Fibroblast of peridontal ligament (primary cell): ENCODE measurements around the gene PRKG2.

Source experiments
- DNase-seq: peaks from one replicate; pipeline ENCODE4 v3.0.0-alpha.2; 2010; ENCODE audit errors: extremely low read depth

PRKG2 gene

DNA sequence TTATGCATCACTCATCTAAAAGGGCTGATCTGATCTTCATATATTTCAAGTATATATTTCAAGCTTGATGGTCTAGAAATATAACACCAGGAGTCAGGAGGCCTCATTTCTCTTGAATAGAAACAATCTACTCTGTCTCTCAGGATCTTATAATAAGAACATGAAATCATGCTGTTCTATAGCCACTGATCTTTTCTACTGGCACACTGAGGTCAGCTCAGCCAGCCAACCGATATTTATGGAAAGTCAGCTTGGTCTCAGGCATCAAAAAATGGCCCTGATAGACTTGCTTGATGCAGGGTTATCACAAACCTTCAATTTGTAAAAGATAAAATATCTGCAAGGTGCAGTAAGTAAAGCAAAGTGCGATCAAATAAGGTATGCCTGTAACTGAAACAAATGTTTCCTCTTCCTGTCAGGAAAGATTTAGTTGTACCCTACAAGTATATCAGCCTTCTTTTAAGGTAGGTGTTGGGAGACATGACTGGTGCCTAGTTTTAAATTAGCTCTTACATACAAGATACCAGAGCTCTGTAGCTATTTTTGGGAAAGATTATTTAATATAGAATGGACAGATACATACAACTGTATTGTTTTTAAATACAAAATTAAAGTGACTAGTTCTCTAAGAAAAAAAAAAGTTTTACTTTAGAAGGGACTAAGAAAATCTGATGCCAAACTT is 121.2 kb downstream of the PRKG2 start:
- no peak for DNase-seq

DNA sequence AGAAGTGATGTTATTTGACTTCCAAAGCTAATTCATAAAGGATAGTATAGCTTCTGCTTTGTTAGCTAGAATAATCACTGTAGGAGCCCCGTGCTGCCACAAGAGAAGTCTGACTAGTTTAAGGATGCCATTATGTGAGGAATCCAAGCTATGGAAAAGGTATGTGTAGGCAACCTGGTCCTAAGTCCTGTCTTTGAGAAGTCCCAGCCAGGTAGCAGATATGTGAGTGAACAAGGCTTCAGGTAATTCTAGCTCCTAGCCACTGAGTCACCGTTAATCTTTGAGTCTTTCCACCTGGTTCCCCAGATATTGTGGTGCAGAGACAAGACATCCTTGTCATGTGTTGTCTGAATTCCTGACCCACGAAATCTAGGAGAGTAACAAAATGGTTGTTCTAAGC is 129.0 kb downstream of the PRKG2 start:
- no peak for DNase-seq

DNA sequence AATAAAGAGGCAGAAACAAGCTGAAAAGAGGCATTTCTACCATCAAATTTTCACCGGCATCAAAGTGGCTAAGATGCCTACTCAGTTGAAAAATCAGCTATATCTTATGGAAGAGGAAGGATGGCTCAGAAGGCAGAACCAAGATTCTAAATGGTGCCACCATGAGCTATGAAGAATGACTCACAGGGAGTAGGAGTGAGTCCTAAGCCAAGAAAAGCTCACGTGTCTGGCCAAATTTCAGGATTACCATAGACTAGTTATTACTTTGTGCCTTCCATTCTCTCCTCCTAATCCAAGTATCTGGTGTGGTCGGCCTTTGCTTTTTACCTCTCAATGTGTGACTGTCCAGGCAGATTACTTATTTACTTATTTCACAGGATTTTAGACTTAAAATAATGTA is 129.7 kb downstream of the PRKG2 start:
- peak; percentile 41 for DNase-seq

DNA sequence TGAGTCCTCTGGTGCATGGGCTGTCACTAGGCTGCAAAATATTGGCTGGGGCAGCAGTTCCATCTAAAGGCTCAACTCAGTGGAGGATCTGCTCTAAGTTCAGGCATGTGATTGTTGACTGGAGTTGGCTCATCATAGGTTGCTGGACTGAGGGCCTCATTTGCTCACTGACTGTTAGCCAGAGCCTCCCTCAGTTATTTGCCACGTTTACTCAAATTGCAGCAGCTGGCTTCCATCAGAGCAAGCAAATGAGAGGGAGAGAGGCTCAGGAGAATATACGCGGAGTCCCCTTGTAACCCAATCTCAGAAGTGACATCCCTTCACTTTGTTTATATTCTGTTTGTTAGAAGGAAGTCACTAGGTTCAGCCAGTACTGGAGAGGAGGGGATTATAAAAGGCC is 130.4 kb downstream of the PRKG2 start:
- DNase-seq, result peak; percentile 51

DNA sequence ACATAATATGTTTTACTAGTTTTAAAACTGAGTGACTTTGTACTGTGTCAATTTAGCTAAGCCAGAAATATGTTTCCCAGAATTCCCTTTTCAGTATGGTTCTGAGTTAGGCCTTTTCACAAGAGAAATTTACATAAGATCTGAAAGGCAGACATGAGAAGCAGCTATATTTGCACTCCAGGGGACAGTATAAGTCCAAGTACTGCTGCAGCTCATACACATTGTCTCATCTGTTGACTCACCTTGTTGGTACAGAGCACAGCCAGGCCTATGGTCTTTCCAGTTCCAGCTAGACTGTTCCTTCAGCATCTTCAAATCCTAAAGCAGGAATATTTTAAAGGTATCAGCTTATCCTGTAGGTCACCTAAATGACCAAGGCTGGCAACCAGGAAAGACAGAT is 131.0 kb downstream of the PRKG2 start:
- peak; percentile 57 for DNase-seq

DNA sequence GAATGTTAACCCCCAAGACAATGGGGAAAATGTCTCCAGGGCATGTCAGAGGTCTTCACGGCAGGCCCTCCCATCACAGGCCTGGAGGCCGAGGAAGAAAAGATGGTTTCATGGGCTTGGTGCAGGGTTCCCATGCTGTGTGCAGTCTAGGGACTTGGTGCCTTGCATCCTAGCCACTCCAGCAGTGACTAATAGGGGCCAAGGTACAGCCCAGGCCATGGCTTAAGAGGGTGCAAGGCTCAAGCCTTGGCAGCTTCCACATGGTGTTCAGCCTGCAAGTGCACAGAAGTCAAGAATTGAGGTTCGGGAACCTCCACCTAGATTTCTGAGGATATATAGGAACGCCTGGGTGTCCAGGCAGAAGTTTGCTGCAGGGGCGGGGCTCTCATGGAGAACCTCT is 133.9 kb downstream of the PRKG2 start:
- no peak for DNase-seq

DNA sequence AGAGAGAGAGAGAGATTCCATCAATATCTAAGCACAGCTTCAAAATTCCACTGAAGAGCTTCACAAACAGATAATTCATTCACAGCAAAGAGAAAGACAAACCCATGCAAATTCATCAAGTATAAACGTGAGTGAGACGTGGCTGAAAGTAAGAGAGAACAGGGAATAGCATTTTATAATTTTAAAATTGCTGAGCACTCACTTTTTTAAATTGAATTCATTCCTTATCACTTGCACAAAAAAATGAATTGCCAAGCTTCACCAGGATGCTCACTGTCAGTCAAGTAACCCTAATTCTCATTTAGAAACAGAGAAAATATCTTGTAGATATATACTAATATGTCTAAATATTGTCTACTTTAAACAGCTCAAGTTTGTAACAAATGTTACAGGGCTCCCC is 144.0 kb downstream of the PRKG2 start:
- DNase-seq, result no peak

DNA sequence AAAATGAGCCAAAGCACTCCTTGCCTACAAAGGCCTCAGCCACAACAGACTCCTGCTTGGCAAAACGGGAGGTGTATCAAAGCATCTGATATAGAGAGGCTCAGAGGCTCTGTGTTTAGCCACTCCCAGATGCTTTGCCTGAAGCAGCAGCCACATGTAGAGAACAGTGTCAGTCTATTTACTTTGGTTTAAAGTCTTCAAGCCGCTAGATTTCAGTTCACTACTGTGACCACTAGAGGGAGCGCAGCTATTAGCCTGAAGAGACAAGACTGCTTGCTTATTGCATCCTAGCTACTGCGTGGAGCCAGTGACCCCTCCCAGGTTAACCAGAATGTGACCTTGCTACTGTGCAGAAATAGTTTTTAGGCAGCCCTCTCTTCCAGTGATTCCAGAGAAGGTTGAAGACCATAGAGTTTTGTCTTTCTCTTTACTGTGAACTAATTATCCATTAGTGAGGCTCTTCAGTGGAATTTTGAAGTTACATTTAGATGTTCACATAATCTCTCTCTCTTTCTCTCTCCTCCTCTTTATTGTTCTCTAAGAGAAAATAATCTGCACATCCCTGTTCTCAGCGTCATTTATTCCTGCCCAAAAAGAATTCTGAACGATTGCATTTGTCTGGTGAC is 145.2 kb downstream of the PRKG2 start:
- DNase-seq, result peak; percentile 97

DNA sequence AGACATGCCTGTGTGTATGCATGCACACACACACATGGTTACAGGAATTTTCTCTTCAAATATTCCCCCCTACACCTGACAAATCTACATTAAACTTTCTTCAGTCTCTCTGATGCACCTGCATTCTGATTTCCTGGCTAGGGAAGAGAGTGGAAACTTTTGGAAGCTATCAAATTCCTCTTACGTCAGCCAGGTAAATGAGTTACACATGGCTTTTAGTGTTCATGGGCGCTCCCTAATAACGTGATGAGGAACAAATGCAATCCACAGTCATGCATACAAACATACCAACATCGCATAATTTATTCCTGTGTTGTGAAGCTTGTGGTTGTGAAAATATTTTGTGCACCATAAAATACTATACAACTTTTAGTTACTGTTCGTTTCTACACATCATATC is 149.6 kb downstream of the PRKG2 start:
- DNase-seq, result no peak

DNA sequence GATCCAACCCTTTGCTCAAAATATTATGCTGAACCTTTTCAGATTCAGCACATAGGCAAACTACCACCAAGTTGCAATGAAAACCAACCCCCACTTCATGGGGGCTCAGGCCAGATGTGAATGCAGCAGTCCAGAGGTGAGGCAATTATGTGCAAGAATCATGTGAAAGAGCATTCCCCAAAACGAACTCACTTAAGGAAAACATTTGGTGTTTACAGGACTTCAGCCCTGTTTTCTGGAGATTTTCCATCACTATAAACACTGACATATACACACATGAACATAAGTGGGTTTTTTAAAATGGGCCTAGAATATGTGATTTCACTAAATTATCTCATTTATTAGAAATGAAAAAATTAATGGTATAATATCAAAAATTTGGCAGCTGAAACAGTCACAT is 153.0 kb downstream of the PRKG2 start:
- DNase-seq, result peak; percentile 55

DNA sequence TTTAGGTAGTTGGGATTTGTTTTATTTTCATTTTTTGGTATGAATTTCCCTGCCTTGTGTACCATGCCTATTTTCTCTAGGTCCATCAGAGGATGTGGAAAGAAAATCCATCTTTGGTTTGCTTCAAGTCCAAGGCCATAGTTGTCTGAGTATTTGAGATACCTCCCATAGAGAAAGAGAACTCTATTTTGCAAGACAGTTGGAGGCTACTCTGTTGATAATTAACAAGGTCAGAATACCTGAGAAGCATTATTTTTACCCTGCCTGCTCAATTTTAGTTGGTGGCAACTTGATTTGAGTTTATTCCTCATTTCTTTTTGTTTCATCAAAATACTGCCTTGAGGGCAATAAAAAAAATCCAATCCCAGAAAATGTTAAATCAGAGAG is 153.7 kb downstream of the PRKG2 start:
- no peak for DNase-seq

DNA sequence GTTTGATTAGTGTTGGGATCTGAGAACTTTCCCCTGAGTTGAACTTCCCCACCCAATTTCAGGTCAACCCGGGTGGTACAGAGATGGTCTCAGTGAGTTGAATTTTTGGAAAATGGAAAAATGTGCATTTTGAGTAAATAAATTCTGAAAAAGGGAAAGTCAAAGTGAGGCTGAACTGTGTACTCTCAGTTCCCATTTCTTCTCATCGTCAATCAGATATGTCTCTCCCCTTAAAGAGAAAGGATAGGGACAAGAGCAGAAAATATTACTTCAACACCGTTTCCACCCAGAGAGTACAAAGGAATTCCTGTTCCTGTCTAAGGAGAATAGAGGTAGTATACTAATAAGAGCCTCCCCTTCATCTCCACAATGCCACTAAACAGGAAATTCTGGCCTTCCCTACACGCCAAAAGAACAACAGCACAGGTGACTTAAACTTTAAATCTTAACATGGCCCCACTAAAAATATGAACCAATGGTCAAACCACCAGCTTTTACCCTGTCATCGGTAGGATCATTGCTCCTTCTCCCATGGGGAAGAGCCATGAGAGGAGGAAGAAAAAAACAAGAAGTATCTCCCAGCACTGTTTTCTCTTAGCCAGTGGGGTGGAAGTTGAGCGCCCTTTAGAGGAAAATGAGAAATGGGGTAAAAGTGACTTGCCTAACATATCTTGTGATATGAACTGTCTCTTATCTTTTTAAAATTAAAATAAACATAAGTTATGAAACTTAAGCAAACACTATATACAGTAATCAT is 154.3 kb downstream of the PRKG2 start:
- DNase-seq, result no peak

DNA sequence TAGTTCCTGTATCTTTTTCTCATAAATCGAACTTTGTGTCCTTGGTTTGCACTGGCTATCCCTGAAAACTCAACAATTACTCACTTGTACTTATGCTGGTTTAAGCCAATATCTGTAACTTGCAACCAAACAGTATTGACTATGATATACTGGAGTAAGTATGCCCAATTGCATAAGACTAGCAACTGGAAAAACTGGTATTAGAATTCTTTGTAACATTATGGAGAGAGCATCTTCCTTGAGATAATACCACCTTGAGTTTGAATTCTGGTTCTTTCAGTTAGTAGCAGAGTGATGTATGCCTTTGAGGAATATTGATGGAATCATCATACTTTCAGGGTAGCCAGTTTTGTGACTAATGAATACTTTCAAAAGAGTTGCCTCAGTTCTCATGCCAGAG is 156.4 kb downstream of the PRKG2 start:
- DNase-seq, result no peak

DNA sequence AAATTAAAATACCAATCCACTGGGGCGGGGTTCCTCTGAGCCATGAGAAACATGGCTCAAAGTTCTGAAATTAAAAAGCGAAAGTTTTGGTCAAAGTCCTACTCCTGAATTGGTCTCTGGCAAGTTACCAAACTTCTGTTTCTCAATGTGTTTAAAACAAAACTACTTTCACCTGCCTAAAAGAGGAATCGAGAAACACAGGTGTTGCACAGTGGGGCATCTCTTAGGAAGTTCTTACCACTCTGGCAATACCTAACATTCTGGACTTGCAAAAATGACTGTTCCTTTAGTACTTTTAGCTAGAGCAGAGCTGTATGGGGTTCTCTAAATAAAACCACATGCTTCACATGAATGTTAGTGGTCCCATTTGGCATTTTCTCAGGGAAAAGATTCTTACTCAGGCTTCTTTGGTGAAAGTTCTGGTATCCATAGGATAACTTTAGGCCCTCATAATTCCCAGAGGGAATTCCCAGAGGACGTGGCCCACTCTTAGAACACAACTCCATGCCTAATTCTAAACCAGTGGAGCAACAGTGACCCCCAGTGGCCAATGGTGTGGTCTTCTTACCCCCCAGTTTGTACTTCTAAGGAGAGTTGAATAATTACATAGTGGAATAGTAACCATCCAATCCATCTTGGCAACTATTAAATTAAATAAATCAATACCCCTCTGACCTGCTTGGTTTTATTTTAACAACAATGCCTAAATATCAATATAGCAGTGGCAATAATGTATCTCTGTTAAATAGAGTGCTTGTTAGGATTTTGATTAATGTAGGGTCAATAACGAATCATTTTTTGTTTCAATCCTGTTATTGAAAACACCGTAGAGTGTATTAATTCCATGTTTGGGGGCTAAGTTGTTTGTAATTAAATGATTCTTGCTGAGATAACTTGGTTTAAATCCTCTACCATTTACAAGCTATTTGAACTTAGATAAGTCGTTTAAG is 162.6 kb downstream of the PRKG2 start:
- DNase-seq, result peak; percentile 87

DNA sequence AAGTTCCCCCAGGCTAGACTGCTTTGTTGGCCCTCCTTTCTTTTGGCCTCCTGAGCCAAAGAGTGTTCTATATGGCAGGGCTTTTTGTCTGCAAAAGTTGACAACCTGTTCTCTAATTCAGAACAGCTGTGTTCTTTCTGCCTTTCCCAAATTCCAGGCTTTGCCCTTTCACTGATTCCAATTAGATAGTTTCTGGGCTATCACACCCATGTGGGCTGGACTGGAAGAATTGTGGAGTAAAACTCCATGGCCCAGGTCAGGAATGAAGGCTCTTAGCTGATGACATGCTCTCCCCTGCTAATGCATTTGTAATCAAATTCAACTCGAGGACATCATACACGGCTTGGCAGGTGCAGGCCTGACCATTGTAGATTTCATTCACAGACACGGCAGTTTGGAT is 165.1 kb downstream of the PRKG2 start:
- DNase-seq, result peak; percentile 31

DNA sequence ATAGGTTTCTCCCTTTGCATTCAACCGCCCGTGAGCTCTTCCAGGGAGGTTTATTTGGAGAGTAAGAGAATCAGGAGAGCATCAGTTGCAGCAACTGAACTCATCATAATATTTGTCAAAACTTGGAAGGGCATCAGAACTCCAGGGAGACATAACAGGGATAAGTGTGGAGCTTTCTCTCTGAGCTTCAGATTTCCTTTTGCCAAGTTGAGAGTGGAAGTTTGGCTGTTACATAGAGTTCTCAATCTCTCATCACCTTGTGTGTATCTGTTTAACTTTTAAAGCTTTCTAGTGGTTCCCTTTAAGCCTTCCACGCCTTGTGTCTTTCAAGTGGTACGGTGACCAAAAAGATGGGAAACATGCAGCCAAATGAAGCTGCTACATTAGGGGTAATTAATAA is 165.7 kb downstream of the PRKG2 start:
- no peak for DNase-seq

DNA sequence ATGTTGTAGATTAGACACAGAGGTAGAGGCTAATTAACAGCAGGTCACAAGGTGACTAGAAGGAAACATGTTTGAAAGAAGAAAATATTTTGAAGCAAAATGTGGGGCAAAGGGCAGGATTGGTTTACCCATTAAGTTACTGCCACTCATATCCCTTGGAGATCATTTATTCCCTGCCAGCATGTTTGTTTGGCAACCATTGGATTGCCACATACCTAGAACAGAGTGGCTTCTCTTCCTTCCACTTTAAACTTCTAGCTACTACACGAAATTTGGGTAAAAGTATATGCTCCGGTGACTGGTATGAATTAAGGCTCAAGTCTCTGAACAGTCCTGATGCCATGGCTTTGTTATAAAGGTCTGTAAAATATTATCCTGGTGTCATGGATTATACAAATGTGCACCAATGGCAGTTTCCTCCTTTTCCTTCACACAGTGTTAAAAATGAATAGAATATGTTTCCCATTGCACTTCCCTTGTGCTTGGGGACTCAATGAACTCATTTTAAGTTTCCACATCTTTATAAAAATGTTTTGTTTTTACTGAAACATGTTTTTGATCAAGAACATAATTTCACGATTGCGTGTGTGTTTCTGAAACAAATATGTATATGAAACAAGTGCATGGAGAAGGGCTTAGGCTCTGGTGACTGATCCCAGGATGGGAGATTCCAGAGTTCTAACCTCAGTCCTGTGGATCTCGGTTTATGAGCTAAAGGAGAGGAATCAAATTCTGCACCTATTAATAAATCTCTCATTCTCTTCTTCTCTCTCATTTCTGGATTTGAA is 172.2 kb downstream of the PRKG2 start:
- DNase-seq, result no peak

DNA sequence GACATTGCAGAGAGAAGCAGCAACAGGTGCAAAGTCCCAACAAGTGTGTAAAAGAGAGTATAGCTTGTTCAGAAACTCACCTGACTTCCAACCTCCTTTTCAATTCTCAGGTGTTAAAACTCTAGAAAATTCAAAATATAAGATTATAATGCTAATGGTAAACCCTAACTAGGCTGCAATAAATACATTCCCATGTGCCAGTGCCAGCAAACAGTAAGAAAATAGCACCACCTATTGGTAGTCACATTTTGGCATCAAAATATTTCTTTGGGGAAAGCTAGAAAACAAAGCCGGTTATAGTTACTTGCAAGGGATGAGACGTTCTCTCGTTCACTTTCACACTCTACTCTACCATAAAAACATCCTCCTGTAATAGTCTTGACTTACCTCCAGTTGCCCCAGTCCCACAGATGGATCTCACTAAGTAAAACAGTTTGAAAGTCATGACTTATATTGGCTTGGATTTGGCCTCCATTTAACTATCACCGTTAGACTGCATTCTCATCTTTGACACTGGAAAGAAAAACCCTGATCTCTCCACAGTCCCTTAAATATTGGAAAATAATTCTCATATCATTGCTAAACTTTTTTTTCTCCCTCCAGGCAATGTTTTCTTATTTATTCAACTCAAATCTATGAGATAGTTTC is 174.9 kb downstream of the PRKG2 start:
- DNase-seq, result peak; percentile 74

DNA sequence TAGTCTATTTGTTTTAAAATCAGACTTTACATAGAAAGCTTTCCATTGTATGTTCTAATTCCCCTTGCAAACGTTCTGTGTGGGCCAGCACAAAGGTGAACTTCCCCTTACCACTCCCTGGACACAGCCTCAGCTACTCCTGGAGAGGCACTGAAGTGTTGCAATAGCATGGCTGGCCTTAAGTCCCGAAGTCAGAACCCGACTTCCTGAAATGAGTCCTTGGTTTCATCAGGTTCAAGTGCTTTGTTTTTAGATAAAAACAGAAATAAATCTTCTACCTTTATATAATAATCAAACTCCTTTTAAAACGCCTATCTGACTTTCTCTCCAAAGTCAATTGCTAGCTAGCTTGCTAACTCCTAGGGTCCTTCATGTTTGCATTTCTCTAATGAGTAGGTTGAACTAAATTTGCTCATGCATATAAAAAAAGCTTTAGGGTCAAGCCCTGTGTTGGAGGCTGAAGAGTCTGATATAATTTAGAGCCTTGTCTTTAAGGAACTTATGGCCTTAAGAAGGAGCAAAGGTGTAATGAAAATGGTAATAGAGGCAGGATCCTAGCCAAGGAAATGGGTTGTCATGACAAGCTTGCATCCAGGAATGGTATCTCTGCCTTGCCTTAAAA is 175.6 kb downstream of the PRKG2 start:
- no peak for DNase-seq

DNA sequence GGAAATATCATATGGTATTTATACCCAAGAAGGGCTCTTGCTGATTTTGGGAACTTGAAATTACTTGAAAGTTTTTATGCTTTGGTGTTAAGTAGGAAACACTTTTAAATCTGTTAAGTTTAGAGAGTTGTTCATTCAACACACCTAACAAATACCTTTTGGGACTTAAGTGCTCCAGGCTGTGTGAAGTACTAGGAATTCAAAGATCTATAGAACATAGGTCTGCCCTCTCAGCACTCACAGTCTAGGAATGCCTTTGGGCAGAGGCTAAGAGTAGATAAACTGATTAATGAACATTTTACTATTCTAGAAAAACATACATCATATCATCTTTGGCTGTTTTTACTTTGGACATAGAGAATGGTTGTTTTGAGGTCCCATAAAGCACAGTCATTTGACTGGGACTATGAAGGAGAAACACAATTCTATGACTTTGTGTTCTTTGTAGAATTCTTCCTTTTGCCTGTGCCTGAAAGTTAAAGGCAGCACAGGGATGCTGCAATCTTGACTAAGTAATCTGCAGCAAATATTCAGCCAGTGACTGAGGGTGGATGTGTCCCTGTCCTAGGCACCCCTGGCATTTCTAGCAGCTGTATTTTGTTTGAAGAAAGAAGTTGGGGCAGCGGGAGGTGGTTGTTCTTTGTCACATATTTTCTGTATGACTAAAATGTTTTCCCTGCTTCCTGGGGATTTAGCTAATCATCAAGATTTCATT is 176.2 kb downstream of the PRKG2 start:
- DNase-seq, result no peak
